Measurements from ENCODE around the gene MFSD6. TPM values are rescaled to one million over a fixed set of nuclear protein-coding genes. Genes with fewer than 3 reads are reported as not detected.
"Not testable (repeated sequence)": the region's sequence is repeated elsewhere in the genome, so short reads cannot be mapped to it uniquely, and the experiment has no call there.

Gene MFSD6
- total RNA-seq (2014; rRNA removed) = 9.9 and 11.0 TPM in 2 replicates
- 3.0 TPM for polyA plus RNA-seq (2012)

- peak; percentile 11 for DNase-seq (ENCODE audit: low read depth)
Measured at GRCh38 chr2:190407662-190408537, at the start of gene MFSD6. TSS of gene MFSD6 (plus strand) at chr2:190408355. CDS start at chr2:190436030, 27,675 bp downstream.

GRCh38 chr2:190358655-190359448 lies 49.3 kb upstream of the MFSD6 start:
- not testable (repeated sequence) for DNase-seq (ENCODE audit: low read depth)

- no peak for DNase-seq (ENCODE audit: low read depth)
Measured at GRCh38 chr2:190360561-190360960, 47.6 kb upstream of the MFSD6 start.

GRCh38 chr2:190360965-190361364 lies 47.2 kb upstream of the MFSD6 start:
- DNase-seq (ENCODE audit: low read depth) = no peak

GRCh38 chr2:190361572-190361971 lies 46.6 kb upstream of the MFSD6 start:
- DNase-seq (ENCODE audit: low read depth) = no peak

GRCh38 chr2:190362894-190363293 lies 45.3 kb upstream of the MFSD6 start:
- no peak for DNase-seq (ENCODE audit: low read depth)

GRCh38 chr2:190365499-190366204 lies 42.5 kb upstream of the MFSD6 start:
- no peak for DNase-seq (ENCODE audit: low read depth)

GRCh38 chr2:190366248-190366753 lies 41.9 kb upstream of the MFSD6 start:
- DNase-seq (ENCODE audit: low read depth) = no peak

GRCh38 chr2:190367091-190367490 lies 41.1 kb upstream of the MFSD6 start:
- DNase-seq (ENCODE audit: low read depth) = no peak

- no peak for DNase-seq (ENCODE audit: low read depth)
Measured at GRCh38 chr2:190369635-190370034, 38.5 kb upstream of the MFSD6 start.

GRCh38 chr2:190376083-190376482 lies 32.1 kb upstream of the MFSD6 start:
- no peak for DNase-seq (ENCODE audit: low read depth)

- DNase-seq (ENCODE audit: low read depth) = no peak
Measured at GRCh38 chr2:190376591-190377245, 31.4 kb upstream of the MFSD6 start.

- DNase-seq (ENCODE audit: low read depth) = no peak
Measured at GRCh38 chr2:190378880-190379237, 29.3 kb upstream of the MFSD6 start.

- DNase-seq (ENCODE audit: low read depth) = no peak
Measured at GRCh38 chr2:190379249-190379964, 28.7 kb upstream of the MFSD6 start.

- DNase-seq (ENCODE audit: low read depth) = no peak
Measured at GRCh38 chr2:190380962-190381412, 27.2 kb upstream of the MFSD6 start.

GRCh38 chr2:190382851-190383250 lies 25.3 kb upstream of the MFSD6 start:
- peak; percentile 51 for DNase-seq (ENCODE audit: low read depth)

- DNase-seq (ENCODE audit: low read depth) = no peak
Measured at GRCh38 chr2:190387422-190387821, 20.7 kb upstream of the MFSD6 start.

- DNase-seq (ENCODE audit: low read depth) = no peak
Measured at GRCh38 chr2:190396271-190396670, 11.9 kb upstream of the MFSD6 start.

- DNase-seq (ENCODE audit: low read depth) = no peak
Measured at GRCh38 chr2:190402986-190403603, 5.1 kb upstream of the MFSD6 start.

GRCh38 chr2:190404487-190404886 lies 3.7 kb upstream of the MFSD6 start:
- peak; percentile 6 for DNase-seq (ENCODE audit: low read depth)

Measured in LHCN-M2 (cell line).